ENCODE data around the gene UBE2C. TPM values are rescaled to one million over a fixed set of nuclear protein-coding genes. Genes with fewer than 3 reads are reported as not detected.
"Not testable (repeated sequence)": the region's sequence is repeated elsewhere in the genome, so short reads cannot be mapped to it uniquely, and the experiment has no call there.

The UBE2C gene
- total RNA-seq, 1 donor from 2014 or later = 1.8 TPM

DNA sequence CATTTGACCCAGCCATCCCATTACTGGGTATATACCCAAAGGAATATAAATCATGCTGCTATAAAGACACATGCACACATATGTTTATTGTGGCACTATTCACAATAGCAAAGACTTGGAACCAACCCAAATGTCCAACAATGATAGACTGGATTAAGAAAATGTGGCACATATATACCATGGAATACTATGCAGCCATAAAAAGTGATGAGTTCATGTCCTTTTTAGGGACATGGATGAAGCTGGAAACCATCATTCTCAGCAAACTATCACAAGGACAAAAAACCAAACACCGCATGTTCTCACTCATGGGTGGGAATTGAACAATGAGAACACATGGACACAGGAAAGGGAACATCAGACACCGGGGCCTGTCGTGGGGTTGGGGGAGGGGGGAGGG lies 14.5 kb upstream of the UBE2C start:
- not testable (repeated sequence) for DNase-seq (ENCODE audit: low read depth)

DNA sequence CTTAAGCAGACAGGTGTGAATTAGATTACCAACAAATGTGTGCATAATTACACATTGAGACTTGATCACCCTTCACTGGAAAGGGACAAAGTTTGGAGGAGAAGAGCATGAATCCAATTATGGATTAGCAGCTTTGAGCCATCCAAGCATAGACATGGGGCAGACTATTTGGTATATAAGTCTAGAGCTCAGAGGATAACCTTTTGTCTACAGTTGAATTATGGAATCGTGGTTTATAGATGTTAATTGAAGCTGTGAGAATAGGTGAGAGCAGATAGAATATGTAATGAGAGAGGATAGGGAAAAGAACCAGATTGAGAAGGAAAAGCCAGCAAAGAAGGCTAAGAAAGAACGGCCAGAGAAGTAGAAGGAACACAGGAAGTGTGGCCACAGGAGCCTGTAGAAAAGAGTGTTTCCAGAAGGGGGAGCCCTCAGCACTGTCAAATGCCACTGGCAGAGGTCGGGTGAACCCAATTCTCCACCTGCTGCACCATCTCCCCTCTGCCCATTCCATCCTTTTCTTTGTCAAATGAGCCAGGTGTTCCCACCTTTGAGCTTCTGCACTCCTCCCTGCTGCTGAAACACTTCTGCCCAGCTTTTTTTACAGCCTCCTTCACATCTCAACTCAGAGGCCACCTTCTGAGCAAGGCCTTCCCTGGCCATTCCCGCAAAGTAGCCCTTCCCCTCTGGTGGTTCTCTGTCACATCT lies 13.4 kb upstream of the UBE2C start:
- peak; percentile 74 for DNase-seq (ENCODE audit: low read depth)

DNA sequence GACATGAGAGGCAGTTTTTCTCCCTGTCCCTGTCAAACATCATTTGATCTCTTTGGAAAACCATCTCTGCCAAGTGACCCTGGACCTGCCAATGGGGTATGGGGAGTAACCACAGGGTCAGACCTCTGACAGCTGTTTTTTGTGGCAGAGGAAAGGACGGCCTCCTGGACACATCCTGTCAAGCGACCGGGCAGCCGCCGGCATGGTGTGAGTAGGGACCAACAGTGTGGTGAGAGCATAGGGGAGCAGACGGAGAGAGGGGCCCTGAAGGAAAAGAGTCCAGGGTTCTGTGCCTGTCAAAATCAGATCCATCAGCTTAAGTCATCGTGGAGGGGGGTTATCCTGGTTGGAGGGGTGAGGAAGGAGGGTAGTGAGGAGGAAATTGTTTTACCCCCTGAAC lies 10.6 kb upstream of the UBE2C start:
- no peak for DNase-seq (ENCODE audit: low read depth)

DNA sequence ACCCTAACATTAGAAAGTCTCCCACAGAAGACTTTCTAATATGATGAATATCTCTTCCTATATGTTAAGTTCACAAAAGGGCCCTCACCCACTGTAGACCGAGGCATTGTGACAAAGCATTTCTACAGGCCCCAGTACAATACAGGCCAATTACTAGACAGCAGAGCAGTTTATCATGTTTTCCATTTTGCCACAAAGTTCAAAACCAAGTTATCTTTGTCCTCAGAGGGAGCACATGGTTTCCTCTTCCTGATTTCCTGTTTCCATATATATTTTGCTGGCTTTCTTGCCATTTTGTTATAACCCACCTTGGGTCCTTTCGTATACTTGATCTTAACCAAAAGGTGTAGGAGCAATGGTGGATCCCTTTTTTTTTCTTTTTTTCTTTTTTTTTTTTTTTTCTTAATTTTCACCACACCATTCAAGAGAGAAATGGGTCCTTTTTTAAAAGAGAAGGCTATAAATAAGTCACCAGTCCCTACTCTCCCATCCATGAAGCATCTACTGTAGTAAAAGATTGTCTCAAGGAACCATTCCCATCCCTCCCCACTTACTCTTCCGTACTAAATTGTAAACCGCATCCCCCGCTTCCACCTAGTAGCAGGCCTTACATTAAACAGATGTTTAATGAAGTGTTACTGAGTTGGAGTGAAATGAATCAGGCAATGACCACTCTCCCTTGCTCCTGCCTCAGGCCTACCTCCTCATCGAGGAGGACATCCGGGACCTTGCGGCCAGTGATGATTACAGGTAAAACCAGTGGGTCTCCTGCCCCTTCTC lies 2.1 kb upstream of the UBE2C start:
- DNase-seq (ENCODE audit: low read depth) = no peak

DNA sequence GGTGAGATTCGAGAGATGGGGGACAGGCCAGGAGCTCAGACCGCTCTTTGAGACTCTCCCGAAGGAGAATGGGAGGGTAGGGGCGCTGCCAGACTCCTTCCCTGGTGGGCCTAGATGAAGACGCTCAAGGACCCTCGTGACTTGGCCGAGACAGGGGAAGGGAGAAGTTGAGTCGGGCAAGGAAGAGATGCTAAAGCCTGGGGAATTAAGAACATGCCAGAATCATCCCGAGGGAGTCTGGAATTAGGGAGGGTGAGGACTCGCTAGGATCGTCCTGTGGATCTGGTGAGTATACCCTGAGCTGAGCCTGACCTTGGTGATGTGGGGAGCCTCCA lies 529 bp downstream of the UBE2C start:
- DNase-seq (ENCODE audit: low read depth) = no peak

DNA sequence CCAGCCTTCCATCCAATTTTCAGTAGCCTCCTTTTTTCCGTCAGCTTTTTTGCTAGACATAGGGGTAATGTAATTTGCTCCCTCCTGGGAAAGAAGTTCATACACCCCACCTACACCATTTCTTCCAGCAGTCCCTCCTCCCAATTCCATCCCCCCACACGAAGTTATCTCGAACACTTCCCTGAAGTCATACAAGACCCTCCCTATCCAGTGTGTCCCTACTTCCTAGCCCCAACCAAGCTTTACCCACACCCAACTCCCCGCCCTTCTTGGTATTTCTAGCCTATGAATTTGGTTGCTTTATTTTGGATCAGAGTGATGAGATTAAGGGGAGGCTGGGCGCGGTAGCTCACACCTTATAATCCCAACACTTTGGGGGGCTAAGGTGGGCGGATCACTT lies 1.0 kb downstream of the UBE2C start:
- DNase-seq (ENCODE audit: low read depth) = no peak

DNA sequence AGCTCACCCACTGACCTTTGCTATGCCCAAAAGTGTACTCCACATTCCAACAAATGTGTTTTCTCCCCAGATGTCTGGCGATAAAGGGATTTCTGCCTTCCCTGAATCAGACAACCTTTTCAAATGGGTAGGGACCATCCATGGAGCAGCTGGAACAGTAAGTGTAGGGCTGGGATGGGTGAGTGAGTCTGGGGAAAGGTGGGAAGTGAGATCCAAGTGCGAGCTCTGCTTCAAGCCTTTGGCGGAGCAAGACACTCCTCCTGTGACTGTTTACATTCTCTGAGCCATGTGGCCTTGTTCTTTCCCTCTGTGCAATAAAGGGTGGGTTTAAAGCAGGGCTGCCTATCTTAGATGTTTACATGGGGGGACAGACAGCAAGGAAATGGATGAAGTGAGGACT lies 1.9 kb downstream of the UBE2C start:
- no peak for DNase-seq (ENCODE audit: low read depth)

DNA sequence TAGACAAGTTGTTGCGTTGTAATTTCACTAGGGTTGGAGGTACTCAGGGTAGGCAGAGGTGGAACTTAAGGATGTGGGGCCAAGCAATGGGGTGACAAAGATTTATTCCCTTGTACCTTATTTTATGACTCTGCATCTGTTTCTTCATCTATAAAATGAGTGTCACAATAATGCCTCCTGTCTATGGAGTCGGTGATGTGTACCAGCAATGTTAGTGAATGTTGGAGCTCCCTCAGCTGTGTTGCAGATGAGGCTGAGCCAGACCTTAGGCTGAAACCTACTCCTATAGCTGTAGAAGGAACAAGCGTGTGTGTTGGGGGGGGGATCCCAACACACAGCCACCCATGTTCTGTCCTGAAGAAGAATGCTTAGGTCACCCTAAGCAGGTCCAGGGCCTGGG lies 4.5 kb downstream of the UBE2C start:
- DNase-seq (ENCODE audit: low read depth) = no peak

DNA sequence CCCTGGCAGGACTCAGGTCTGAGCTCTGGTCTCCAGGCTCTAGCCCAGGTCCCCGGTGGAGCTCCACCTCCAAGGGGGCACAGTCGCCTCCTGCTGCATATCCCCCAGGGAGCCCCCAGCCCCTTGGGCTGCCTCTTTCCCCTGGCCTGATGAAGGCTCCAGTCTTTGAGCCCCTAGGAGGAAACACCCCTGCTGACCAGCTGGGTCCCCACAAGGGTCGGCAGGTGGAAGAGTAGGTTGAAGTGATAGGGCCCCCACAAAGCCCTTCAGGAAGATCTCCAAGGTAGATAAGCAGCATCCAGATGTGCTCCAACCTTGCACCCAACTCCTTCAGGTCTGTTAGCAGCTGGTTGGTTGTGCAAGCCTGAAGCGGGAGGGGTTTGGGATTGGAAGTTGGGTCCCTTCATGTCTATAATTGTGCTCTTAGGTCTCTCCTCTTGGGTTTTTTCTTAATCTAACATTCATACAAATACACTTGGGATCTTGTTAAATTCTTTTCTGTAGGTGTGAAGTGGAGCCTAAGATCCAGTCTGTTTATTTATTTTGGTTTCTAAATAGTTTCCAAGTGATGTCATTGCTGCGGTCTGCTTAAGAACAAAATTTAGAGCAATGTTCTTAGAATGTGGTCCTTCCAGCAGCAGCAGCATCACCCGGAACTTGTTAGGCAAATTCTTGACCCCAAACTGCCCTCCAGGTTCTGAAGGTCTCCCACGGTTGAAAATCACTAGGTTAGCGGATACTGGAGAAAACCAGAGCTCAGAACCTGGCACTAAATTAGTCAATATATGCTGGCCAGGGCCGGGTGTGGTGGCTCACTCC lies 5.1 kb downstream of the UBE2C start:
- peak; percentile 67 for DNase-seq (ENCODE audit: low read depth)

DNA sequence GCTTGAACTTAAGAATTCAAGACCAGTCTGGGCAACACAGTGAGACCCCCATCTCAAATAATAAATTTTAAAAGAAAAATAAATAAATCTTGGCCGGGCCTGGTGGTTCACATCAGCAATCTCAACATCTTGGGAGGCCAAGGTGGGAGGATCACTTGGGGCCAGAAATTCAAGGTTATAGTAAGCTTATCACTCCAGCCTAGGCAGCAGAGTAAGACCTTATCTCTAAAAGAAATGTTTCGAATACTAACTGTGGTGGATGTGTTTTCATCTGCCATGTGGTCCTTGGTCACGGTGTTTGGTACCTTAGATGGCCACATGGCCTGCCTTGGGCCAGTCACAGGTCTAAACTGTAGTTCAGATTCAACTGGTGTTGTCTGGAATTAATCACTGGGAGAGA lies 5.8 kb downstream of the UBE2C start:
- no peak for DNase-seq (ENCODE audit: low read depth)

DNA sequence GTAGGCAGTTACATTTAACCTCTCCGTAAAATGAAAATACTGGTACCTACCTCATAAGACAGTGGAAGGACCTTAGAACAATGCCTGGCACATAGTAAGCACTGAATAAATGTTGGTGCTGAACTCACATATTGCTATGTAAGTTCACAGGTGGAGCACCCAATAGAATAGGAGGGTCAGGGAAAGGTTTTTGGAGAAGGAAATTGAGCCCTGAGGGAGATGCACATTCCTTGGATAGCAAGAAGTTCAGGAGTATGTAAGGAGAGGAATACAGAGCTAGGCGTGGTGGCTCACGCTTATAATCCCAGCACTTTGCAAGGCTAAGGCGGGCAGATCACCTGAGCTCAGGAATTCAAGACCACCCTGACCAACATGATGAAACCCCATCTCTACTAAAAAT lies 7.0 kb downstream of the UBE2C start:
- DNase-seq (ENCODE audit: low read depth) = no peak

DNA sequence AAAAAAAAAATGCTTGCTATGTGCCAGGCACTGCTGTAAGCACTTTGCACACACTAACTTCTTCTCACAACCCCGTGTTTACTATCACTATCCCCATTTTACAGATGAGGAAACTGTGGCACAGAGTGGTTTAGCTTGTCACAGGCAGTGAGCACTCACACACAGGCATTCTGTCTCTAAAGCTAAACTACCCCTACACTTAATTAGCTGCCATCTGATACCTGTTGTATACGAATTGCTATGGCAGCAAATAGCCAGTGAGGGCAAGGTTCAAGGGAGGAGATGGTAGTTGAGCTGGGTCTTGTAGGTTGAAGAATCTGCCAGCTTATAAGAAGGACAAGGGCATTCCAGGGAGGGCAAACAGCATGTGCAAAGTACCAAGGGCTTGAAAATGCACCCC lies 9.5 kb downstream of the UBE2C start:
- DNase-seq (ENCODE audit: low read depth) = no peak

DNA sequence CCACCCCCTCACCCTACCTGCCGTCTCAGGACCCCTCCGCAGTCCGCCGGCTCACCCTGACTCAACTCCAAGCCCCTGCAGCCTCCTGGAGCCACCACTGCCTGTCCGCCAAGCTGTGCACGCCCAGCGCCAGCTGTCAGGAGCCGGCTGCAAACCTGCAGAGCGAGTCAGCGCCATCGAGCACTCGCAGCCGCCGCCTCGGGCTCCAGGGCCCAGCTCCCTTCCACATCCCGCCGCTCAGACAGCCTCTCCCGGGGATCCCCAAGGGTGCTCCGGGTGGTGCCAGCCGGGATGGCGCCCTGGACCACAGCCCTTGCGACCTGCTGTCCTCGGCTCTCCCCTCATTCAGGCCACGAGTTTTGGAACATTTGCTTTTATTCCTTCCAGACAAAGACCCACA lies 10.4 kb downstream of the UBE2C start:
- peak; percentile 67 for DNase-seq (ENCODE audit: low read depth)

DNA sequence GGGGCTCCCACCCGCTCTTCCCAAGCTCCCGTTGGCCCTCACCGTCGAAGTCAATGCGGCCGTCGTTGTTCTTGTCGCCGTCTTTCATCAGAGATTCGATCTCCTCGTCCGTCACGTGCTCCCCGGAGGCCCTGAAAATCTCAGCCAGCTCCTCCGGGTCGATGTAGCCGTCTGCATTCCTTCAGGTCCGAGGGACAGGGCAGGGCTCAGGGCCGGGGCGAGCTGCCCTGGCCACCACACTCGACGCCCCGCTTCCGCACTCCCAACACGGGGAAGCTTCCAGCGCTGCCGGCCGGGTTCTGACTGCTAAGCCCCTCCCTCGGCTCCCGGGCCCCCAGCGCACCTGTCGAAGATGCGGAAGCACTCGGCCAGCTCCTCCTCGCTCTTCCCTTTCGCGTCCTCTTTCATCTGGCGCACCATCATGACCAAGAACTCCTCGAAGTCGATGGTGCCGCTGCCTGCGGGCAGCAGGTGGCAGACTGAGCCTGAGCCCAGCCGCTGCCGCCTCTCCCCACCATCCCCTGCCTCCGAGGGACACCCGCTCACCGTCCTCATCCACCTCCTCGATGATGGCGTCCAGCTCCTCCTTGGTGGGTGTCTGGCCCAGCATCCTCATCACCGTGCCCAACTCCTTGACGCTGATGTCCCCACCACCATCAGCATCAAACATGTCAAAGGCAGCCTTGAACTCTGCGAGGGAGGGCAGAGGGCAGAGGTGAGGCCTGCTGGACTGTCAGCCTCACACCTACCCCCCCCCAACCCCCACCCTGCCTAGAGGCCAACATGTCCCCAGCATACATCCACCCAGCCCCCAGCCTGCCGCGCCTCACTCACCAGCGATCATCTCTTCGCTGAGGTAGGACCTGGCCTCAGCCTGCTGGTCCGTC lies 11.7 kb downstream of the UBE2C start:
- peak; percentile 54 for DNase-seq (ENCODE audit: low read depth)

DNA sequence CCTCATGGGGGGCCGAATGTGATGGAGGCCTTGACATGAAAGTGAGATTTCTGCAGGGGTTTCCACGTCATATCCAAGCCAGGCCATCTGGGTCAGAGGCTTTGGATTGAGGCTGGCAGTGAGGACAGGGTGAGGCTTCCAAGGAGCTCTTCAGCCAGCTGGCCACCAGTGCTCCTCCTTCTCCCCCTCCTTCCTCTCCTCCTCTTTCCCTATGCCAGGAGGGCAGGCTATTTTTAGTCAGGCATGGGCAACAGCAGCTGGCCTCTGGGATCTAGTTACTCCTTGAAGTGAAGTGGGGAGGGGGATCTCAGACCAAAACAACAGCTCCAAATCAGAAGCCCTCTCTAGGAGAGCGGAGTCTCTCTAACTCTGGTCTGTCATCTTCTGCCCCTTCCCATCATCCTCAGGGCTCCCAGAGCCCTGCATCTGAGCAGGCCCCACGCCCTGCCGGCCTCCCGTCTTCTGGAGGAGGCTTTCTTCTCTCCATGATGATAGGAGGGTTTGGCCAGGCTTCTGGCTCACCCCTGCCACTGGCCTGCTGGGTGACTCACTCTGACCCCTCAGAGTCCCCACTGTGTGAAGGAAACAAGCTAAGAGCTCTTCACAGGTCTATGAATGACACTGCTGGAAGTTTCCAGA lies 14.1 kb downstream of the UBE2C start:
- peak; percentile 98 for DNase-seq (ENCODE audit: low read depth)

DNA sequence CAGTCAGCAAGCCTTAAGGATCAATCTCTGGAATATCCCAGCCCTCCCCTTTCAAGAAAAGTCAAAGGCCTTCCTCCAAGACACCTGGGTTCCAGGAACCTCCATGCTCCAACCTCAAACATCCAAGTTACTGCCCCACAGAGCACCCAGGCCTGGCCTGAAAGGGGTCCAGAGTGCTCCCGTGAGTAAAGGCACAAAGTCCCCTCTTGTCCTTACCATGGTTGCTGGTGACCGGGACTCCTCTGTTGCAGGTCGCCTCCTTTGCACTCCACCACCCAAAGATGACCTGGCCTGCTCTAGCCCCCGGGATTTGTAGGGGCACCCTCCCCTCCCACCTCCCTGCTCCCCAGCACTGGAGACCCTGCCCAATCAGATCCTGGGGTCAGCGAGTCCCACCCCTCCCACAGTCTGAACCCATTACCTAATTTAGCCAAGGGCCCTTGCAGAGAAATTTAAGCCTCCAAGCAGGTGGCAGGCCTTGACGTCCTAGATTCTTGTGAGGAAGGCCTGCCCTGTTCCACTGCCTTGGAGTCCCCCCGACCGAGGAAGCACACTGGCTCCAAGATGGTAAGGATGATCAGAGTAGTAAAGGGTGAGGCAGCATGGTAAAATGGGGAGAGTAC lies 14.7 kb downstream of the UBE2C start, which contains the start of gene TNNC2:
TSS of gene TNNC2 (minus strand) at position 283 of the 623 bp plus-strand sequence. CDS start at position 219, 64 bp downstream.
- DNase-seq (ENCODE audit: low read depth) = peak; percentile 84

DNA sequence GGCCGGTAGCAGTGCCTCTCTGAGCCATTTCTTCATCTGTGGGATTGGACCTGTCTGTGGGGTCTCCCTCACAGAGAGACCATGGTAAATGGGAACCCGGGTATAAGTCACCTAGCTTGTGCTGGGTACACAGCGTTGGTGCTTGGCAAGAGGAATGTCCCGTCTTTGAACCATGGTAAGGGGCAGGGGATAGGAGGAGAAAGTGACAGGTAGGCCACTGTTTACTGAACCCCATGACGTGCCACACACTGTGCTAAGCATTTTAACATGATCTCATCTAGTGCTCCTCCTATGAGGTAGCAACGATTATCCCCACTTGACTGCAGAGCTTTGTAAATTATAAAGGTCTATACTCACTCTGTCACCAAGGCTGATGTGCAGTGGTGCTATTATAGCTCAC lies 15.3 kb downstream of the UBE2C start:
- no peak for DNase-seq (ENCODE audit: low read depth)

DNA sequence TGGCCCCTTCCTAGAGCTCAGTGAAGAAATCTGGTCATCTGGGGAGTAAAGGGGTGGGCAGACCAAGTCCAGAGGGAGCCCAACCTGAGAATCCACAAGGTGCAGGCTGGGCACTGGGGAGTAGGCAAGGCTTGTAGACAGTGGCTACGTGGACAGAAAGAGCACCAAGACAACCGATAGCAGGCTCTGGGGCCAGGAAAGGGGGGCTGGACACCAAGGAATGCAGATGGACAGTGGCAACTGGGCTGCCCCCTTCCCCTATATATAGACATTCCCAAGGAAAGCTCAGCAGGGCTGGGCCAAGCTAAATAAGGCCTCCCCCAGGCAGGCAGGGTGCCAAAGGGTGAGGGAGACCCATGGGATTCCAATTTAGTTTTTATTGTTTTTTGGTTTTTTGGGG lies 16.1 kb downstream of the UBE2C start:
- peak; percentile 99 for DNase-seq (ENCODE audit: low read depth)

DNA sequence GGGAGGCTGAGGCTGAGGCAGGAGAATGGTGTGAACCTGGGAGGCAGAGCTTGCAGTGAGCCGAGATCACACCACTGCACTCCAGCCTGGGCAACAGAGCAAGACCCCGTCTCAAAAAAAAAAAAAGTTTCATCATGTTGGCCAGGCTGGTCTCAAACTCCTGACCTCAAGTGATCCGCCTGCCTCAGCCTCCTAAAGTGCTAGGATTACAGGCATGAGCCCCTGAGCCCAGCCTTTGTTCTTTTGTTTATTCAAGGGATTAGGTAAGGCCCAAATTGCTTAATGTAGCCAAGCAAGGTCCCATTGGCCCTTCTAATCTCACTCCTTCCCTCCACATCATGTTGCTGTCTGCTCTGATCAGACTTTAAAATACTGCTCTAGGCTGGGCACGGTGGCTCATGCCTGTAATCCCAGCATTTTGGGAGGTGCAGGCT lies 17.2 kb downstream of the UBE2C start:
- DNase-seq (ENCODE audit: low read depth) = not testable (repeated sequence)

DNA sequence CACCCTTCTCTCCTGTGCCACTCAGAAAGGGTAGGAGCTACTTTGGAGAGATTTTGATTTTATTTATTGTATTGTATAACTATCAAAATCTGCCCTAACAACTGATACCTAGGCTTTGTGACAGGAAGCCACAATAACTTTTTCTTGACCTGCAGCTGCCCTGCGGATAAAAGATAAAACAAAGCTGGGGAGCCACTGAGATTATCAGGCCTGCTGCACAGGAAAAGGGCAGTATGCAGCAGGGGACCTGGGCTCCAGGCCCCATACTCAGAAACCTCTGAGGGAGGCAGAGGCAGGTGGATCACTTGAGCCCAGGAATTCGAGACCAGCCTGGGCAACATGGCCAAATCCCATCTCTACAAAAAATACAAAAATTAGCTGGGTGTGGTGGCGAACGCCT lies 20.2 kb downstream of the UBE2C start:
- no peak for DNase-seq (ENCODE audit: low read depth)

All from myocyte (in vitro differentiated cells).